ENCODE measurements around the gene G6PD. TPM values are rescaled to one million over a fixed set of nuclear protein-coding genes. Genes with fewer than 3 reads are reported as not detected.
"Not testable (repeated sequence)": the region's sequence is repeated elsewhere in the genome, so short reads cannot be mapped to it uniquely, and the experiment has no call there.

Gene G6PD
- total and polyA plus RNA-seq, 2 donors (not counting 3 experiments of a cell fraction or from before 2014, with no cell fraction given), result 155 to 159 TPM

DNA sequence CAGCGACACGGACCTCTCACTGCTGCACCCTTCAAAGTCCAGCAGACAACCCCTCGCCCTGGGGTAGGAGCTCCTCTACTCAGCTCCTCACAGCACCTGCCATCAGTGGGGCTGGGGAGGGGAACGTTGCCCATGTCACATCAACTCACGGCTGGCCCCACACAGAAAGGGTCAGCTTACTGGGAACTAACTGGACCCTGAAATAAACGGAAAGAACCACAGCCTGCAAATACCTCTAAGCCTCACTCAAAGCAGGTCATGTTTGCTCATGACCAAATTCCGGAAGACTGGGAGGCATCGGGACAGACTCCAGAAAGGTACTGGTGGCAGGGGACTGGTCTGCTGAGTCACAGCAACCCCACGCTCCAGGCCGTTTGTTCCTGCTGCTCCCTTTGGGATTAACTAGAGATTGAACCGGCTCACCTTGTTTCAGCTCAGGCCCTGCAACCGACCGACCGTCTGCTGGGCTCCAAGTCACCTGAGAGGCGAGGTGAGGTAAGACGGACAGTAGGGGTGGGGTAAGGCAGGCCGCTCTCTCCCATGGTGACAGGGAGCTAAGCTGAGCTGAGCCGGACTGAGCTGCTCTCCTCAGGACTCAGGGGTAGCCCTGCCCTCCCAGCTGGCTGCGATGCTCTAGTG lies 5.6 kb downstream of the G6PD start:
- peak overlapping the region; percentile 67 for H3K9ac ChIP-seq (replicated peaks; ENCODE audit: extremely low read depth, insufficient read depth, low read length)
- no peaks in the 10 kb centered on the region for H4K20me1 ChIP-seq (replicated peaks; ENCODE audit: control insufficient read depth, extremely low read depth, insufficient read depth, low read length)
- no peak for TF ChIP-seq POLR2AphosphoS5 (IDR thresholded peaks at IDR 0.05; ENCODE audit: insufficient read depth, low read depth, low read length)
- TF ChIP-seq, protein P1, sequence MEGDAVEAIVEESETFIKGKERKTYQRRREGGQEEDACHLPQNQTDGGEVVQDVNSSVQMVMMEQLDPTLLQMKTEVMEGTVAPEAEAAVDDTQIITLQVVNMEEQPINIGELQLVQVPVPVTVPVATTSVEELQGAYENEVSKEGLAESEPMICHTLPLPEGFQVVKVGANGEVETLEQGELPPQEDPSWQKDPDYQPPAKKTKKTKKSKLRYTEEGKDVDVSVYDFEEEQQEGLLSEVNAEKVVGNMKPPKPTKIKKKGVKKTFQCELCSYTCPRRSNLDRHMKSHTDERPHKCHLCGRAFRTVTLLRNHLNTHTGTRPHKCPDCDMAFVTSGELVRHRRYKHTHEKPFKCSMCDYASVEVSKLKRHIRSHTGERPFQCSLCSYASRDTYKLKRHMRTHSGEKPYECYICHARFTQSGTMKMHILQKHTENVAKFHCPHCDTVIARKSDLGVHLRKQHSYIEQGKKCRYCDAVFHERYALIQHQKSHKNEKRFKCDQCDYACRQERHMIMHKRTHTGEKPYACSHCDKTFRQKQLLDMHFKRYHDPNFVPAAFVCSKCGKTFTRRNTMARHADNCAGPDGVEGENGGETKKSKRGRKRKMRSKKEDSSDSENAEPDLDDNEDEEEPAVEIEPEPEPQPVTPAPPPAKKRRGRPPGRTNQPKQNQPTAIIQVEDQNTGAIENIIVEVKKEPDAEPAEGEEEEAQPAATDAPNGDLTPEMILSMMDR (IDR thresholded peaks at IDR 0.05; ENCODE audit: extremely low read depth in 1 of 2, insufficient read depth in 1 of 2, low read depth in 1 of 2, low read length in 2 of 2), result no peak
- TF ChIP-seq JUN (IDR thresholded peaks at IDR 0.05; ENCODE audit: borderline replicate concordance, insufficient read depth, insufficient read length, low read depth), result no peak
- TF ChIP-seq EZH2 (IDR thresholded peaks at IDR 0.05; ENCODE audit: borderline replicate concordance, low read depth, low read length, severe bottlenecking), result no peak
- no peak for TF ChIP-seq GATA2 (IDR thresholded peaks at IDR 0.05; ENCODE audit: insufficient read depth, insufficient read length, low read depth, low read length)
- no peak for TF ChIP-seq FOS (IDR thresholded peaks at IDR 0.05; ENCODE audit: borderline replicate concordance, insufficient read depth, low read length)
- TF ChIP-seq MYC (IDR thresholded peaks at IDR 0.05; ENCODE audit: low read depth, low read length), result no peak
- TF ChIP-seq, protein P2, sequence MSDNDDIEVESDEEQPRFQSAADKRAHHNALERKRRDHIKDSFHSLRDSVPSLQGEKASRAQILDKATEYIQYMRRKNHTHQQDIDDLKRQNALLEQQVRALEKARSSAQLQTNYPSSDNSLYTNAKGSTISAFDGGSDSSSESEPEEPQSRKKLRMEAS (IDR thresholded peaks at IDR 0.05; ENCODE audit: insufficient read depth, insufficient read length), result no peak
- peaks cover 45% of the 10 kb centered on the region for H3K79me2 ChIP-seq (ENCODE audit: control insufficient read depth, insufficient read depth, low read length)
- FAIRE-seq (no peak), DNase-seq (ENCODE audit: low read depth, low spot score) (no peak)
- no peaks in the 10 kb centered on the region for H3K27me3 ChIP-seq (ENCODE audit: control insufficient read depth in 2 of 2, insufficient read depth in 2 of 2, low read length in 2 of 2)
- H3K4me3 ChIP-seq (replicated peaks in 1 of 3; ENCODE audit: insufficient read depth in 1 of 3, low read depth in 1 of 3, low read length in 3 of 3), result no peak overlapping the region
- peaks cover 25% of the 10 kb centered on the region for H3K4me1 ChIP-seq (ENCODE audit: control insufficient read depth, extremely low read depth, insufficient read depth, low read length)
- no peaks in the 10 kb centered on the region for H3K9me3 ChIP-seq (replicated peaks; ENCODE audit: control insufficient read depth, insufficient read depth, low read length)
- no peak overlapping the region for H3K4me2 ChIP-seq (ENCODE audit: insufficient read depth, low read length)
- dilution Hi-C loops (cut with MboI; ENCODE audit: extremely low pct_ligation_motif_present, low sequenced_read_pairs) (no loop called here), intact Hi-C loops (cut with micrococcal nuclease) (no loop called here)
- no peak overlapping the region for H2AFZ ChIP-seq (ENCODE audit: low read depth, low read length)
- POLR2A ChIA-PET, result interaction anchor here (0.7 kb wide), 1 partner anchor 162 kb away, joined by 3 read pairs; the partner anchor contains the start of gene EMD
- H3K27ac ChIP-seq (ENCODE audit: insufficient read depth, low read depth, low read length), result peak overlapping the region; percentile 100
- CTCF ChIA-PET, result interaction anchor here (0.9 kb wide), 1 partner anchor 14 kb away, joined by 3 read pairs; no protein-coding TSS in a partner anchor
- H3K9me1 ChIP-seq (replicated peaks; ENCODE audit: control insufficient read depth, extremely low read depth, insufficient read depth, low read length), result no peaks in the 10 kb centered on the region
- no TSS peak for BruUV-seq (replicated peaks)
- no peaks in the 10 kb centered on the region for H3K36me3 ChIP-seq (ENCODE audit: control insufficient read depth in 2 of 2, extremely low read depth in 1 of 2, insufficient read depth in 2 of 2, low read length in 2 of 2)

DNA sequence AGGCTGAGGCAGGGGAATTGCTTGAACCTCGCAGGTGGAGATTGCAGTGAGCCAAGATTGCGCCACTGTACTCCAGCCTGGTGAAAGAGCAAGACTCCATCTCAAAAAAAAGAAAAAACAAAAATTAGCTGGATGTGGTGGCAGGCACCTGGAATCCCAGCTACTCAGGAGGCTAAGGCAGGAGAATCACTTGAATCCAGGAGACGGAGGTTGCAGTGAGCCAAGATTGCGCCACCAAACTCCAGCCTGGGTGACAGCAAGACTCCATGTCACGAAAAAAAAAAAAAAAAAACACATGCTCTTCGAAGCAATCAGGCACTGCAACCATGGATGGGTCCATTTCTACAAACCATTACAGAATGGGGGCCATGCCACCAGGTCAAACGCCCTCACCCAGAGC lies 6.3 kb downstream of the G6PD start:
- DNase-seq (ENCODE audit: low read depth, low spot score); dilution Hi-C loops (cut with MboI; ENCODE audit: extremely low pct_ligation_motif_present, low sequenced_read_pairs); H3K9ac ChIP-seq (replicated peaks; ENCODE audit: extremely low read depth, insufficient read depth, low read length); FAIRE-seq; H3K4me2 ChIP-seq (ENCODE audit: insufficient read depth, low read length); BruUV-seq (replicated peaks); H3K9me1 ChIP-seq (replicated peaks; ENCODE audit: control insufficient read depth, extremely low read depth, insufficient read depth, low read length); H3K27ac ChIP-seq (ENCODE audit: insufficient read depth, low read depth, low read length); H3K4me3 ChIP-seq (replicated peaks in 1 of 3; ENCODE audit: insufficient read depth in 1 of 3, low read depth in 1 of 3, low read length in 3 of 3); H3K27me3 ChIP-seq (ENCODE audit: control insufficient read depth in 2 of 2, insufficient read depth in 2 of 2, low read length in 2 of 2); POLR2A ChIA-PET; H2AFZ ChIP-seq (ENCODE audit: low read depth, low read length); H3K36me3 ChIP-seq (ENCODE audit: control insufficient read depth in 2 of 2, extremely low read depth in 1 of 2, insufficient read depth in 2 of 2, low read length in 2 of 2); H3K9me3 ChIP-seq (replicated peaks; ENCODE audit: control insufficient read depth, insufficient read depth, low read length); intact Hi-C loops (cut with micrococcal nuclease); H4K20me1 ChIP-seq (replicated peaks; ENCODE audit: control insufficient read depth, extremely low read depth, insufficient read depth, low read length): not testable (repeated sequence)
- CTCF ChIA-PET, result interaction anchor here (0.9 kb wide), 1 partner anchor 13 kb away, joined by 3 read pairs; no protein-coding TSS in a partner anchor
- H3K79me2 ChIP-seq (ENCODE audit: control insufficient read depth, insufficient read depth, low read length), result peaks cover 40% of the 10 kb centered on the region
- H3K4me1 ChIP-seq (ENCODE audit: control insufficient read depth, extremely low read depth, insufficient read depth, low read length), result peaks cover 24% of the 10 kb centered on the region
